Measurements from ENCODE around the gene MPND.

The MPND gene

DNA sequence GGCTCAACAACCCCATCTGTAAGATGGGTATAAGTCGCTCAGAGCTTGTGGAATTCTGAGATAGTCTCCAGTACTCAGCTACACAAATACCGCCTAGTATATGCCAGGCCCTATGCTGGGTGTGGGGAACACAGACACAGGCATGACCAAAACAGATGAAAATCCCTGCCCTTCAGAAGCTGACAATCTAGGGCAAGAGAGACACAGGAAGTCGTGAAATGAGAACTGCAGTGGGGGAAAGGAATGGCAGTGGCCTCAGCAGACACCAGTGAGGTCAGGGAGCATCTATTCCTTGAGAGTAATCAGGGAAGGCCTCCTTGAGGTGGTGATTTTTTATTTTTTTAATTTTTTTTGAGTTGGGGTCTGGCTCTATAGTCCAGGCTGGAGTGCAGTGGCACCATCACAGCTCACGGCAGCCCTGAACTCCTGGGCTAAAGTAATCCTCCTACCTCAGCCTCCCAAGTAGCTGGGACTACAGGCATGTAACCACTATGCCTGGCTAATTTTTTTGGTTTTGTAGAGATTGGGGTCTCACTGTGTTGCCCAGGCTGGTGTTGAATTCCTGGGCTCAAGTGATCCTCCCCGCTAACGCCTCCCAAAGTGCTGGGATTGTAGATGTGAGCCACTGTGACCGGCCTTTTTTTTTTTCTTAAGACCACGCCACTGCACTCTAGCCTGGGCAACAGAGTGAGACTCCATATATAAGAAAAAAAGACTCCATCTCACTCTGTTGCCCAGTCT lies 44.4 kb upstream of the MPND start:
- Histone ChIP-seq H3K4me1 (ENCODE audit: low read depth, poor library complexity, severe bottlenecking) (no peaks in the 10 kb centered on the region), H3K79me2 (ENCODE audit: insufficient read depth, low read depth) (no peaks in the 10 kb centered on the region), H3K9ac (no peak overlapping the region), H3K4me3 (IDR thresholded peaks at IDR 0.05; ENCODE audit: insufficient read depth, low read depth, low read length) (no peak overlapping the region), H4K20me1 (ENCODE audit: insufficient read depth) (no peaks in the 10 kb centered on the region), H3K27ac (no peak overlapping the region), H3K27me3 (ENCODE audit: insufficient read depth, low read depth) (peaks cover 37% of the 10 kb centered on the region; the same call in 1 of the 2 replicates), H3K4me2 (no peak overlapping the region), H3K36me3 (ENCODE audit: insufficient read depth) (no peaks in the 10 kb centered on the region), H2AFZ (ENCODE audit: low read depth) (no peak overlapping the region)
- TF ChIP-seq, protein P1, sequence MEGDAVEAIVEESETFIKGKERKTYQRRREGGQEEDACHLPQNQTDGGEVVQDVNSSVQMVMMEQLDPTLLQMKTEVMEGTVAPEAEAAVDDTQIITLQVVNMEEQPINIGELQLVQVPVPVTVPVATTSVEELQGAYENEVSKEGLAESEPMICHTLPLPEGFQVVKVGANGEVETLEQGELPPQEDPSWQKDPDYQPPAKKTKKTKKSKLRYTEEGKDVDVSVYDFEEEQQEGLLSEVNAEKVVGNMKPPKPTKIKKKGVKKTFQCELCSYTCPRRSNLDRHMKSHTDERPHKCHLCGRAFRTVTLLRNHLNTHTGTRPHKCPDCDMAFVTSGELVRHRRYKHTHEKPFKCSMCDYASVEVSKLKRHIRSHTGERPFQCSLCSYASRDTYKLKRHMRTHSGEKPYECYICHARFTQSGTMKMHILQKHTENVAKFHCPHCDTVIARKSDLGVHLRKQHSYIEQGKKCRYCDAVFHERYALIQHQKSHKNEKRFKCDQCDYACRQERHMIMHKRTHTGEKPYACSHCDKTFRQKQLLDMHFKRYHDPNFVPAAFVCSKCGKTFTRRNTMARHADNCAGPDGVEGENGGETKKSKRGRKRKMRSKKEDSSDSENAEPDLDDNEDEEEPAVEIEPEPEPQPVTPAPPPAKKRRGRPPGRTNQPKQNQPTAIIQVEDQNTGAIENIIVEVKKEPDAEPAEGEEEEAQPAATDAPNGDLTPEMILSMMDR (conservative IDR thresholded peaks at IDR 0.05; ENCODE audit: low read depth, low read length): no peak

- no peak overlapping the region for H3K4me3 ChIP-seq (IDR thresholded peaks at IDR 0.05; ENCODE audit: insufficient read depth, low read depth, low read length)
These were observed 42.8 kb upstream of the MPND start for GRCh38 chr19:4300589-4300988.

GRCh38 chr19:4301590-4302242 lies 41.6 kb upstream of the MPND start:
- no peaks in the 10 kb centered on the region for H3K36me3 ChIP-seq (ENCODE audit: insufficient read depth)
- H4K20me1 ChIP-seq (ENCODE audit: insufficient read depth): no peaks in the 10 kb centered on the region
- H2AFZ ChIP-seq (ENCODE audit: low read depth): no peak overlapping the region
- no peak overlapping the region for H3K4me3 ChIP-seq (IDR thresholded peaks at IDR 0.05; ENCODE audit: insufficient read depth, low read depth, low read length)
- H3K4me1 ChIP-seq (ENCODE audit: low read depth, poor library complexity, severe bottlenecking): no peaks in the 10 kb centered on the region
- H3K27ac ChIP-seq: no peak overlapping the region
- TF ChIP-seq, protein P1 (conservative IDR thresholded peaks at IDR 0.05; ENCODE audit: low read depth, low read length): no peak
- no peak overlapping the region for H3K4me2 ChIP-seq
- H3K9ac ChIP-seq: no peak overlapping the region
- peaks cover 13% of the 10 kb centered on the region; the same call in 1 of the 2 replicates for H3K27me3 ChIP-seq (ENCODE audit: insufficient read depth, low read depth)
- no peaks in the 10 kb centered on the region for H3K79me2 ChIP-seq (ENCODE audit: insufficient read depth, low read depth)

More at GRCh38 chr19:4300589-4300988, 42.8 kb upstream of the MPND start:
- Histone ChIP-seq H2AFZ (ENCODE audit: low read depth) (no peak overlapping the region), H3K4me1 (ENCODE audit: low read depth, poor library complexity, severe bottlenecking) (no peaks in the 10 kb centered on the region), H3K36me3 (ENCODE audit: insufficient read depth) (no peaks in the 10 kb centered on the region), H3K27ac (no peak overlapping the region), H4K20me1 (ENCODE audit: insufficient read depth) (no peaks in the 10 kb centered on the region), H3K4me2 (no peak overlapping the region), H3K27me3 (ENCODE audit: insufficient read depth, low read depth) (peaks cover 24% of the 10 kb centered on the region; the same call in 1 of the 2 replicates), H3K9ac (no peak overlapping the region), H3K79me2 (ENCODE audit: insufficient read depth, low read depth) (no peaks in the 10 kb centered on the region)
- TF ChIP-seq, protein P1 (conservative IDR thresholded peaks at IDR 0.05; ENCODE audit: low read depth, low read length): no peak

DNA sequence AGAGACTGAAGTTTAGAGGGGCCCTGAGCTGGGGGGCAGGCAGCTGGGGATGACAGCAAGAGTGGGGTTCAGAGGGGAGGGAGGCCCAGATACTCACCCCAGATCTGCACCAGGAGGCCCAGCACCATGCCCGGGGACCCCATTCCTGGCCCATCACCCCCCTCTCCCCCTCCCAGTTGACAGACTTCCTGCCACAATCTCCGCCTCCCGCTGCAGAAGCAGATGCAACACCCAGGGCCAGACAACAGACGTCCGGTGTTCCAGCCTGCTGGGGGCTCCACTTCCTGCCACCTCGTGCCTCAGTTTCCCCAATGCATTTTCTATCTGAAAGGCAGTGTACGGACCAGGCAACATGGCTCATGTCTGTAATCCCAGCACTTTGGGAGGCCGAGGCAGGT lies 41.1 kb upstream of the MPND start, which contains the start of gene TMIGD2:
Gene TMIGD2 (minus strand): TSS at position 147 of the 398 bp plus-strand sequence. CDS start 4 bp downstream, at position 143.
- no peaks in the 10 kb centered on the region for H4K20me1 ChIP-seq (ENCODE audit: insufficient read depth)
- H3K4me1 ChIP-seq (ENCODE audit: low read depth, poor library complexity, severe bottlenecking): no peaks in the 10 kb centered on the region
- H3K27me3 ChIP-seq (ENCODE audit: insufficient read depth, low read depth): peaks cover 8% of the 10 kb centered on the region; the same call in 1 of the 2 replicates
- no peak within 1 kb of the TSS for H3K4me2 ChIP-seq
- no peak within 1 kb of the TSS for H3K27ac ChIP-seq
- H3K36me3 ChIP-seq (ENCODE audit: insufficient read depth): no peaks in the 10 kb centered on the region
- TF ChIP-seq, protein P1 (conservative IDR thresholded peaks at IDR 0.05; ENCODE audit: low read depth, low read length): no peak
- H2AFZ ChIP-seq (ENCODE audit: low read depth): no peak within 1 kb of the TSS
- no peak within 1 kb of the TSS for H3K9ac ChIP-seq
- no peaks in the 10 kb centered on the region for H3K79me2 ChIP-seq (ENCODE audit: insufficient read depth, low read depth)
- H3K4me3 ChIP-seq (IDR thresholded peaks at IDR 0.05; ENCODE audit: insufficient read depth, low read depth, low read length): no peak within 1 kb of the TSS

Measured in KMS-11 (cell line).